GM21576 (cell line): ENCODE measurements around the gene LMBR1L.

ENCODE experiments used
- ATAC-seq: cut with Tn5 transposase; IDR thresholded peaks from one replicate; pipeline ENCODE4 v1.9.1; 2021; ENCODE audit warnings: mild to moderate bottlenecking, moderate library complexity; ENCODE audit not compliant: unreplicated experiment

LMBR1L gene

GRCh38 chr12:49054524-49054923 is 56.1 kb downstream of the LMBR1L start:
- ATAC-seq, result no peak

GRCh38 chr12:49054096-49054495 is 56.6 kb downstream of the LMBR1L start:
- ATAC-seq, result no peak

- no peak for ATAC-seq
Observed at GRCh38 chr12:49052451-49053208, 58.0 kb downstream of the LMBR1L start.

DNA sequence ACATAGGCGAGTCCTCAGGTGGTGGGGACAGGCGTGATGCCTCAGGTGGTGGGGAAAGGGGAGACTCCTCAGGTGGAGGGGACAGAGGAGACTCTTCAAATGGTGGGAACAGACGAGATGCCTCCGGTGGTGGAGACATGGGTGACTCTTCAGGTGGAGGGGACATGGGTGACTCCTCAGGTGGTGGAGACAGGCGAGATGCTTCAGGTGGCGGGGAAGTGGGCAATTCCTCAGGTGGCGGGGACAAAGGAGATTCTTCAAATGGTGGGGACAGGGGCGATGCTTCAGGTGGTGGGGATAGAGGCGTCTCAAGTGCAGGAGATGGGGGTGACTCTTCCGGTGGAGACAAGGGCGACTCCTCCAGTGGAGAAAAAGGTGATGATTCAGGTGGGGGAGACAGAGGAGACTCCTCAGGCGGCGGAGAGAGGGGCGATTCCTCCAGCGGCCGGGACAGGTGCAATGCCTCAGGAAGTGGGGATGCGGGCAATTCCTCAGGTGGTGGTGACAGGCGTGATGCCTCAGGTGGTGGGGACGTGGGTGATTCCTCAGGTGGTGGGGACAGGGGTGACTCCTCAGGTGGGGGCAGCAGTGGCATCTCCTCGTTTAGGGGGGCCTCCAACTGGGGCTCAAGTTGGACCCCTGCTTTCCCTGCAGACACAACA is 58.7 kb downstream of the LMBR1L start:
- ATAC-seq, result no peak

- ATAC-seq, result no peak
Observed at GRCh38 chr12:49051373-49051764, 59.3 kb downstream of the LMBR1L start.

DNA sequence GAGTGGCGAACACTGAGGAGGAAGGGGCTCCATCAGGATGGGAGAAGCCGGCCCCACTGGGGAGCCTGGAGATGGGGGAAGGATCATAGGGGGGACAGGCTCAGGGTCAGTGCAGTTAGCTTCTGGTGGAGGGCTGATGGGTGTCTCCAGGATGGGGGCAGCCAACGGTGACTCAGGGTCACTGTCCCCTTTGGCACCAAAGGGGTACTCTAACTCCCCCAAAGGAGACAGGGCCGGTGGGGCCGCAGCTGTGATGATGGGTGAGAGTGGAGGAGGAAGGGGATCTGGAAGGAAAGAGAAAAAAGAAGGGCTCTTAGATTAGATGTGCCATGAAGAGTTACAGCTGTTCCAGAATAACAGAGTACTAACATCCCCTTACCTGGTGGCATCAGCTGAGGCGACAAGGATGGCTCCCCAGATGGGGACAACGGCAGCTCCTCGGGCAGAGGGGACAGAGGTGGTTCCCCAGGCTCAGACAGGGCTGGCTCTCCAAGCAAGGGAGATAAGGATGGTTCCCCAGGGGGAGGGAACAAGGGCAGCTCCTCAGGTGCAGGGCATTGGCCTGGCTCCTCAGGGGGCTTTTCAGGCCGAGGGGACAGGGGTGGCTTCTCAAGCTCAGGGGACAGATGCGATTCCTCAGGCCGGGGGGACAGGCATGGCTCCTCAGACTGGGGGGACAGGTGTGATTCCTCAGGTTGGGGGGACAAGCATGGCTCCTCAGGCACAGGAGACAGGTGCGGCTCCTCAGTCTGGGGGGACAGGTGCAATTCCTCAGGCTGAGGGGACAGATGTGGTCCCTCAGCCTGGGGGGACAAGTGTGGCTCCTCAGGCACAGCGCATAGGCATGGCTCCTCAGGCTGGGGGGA is 59.9 kb downstream of the LMBR1L start:
- no peak for ATAC-seq

DNA sequence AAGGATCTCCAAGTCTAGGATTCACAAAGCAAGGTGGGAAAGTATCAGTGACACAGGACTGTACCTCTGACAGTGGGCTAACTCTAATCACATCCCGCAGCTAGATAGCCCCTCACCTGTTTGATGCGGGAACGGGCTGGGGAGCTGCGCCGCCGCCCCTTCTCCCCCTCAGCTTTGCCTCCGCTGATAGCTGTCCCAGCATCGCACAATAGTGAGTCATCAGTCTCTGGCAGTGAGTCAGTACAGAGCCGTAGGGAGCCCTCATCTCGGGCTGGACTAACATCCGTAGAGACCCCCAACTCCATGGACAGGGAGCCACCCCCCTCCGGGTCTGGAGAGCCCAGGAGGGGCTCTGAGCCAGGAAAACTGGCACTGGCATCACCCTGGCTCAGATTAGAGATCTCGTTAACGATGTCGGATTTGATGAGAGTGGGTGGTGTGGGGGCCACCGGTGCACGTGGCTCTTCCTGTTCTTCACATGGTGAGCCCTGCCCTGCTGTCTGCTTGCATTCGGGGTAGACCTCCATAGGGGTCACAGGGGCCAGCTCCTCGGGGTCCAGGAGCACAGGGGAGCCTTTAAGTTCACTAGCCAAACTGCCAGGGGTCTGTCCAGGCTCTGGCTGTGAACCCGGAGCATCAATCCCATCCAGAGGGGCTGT is 61.0 kb downstream of the LMBR1L start:
- ATAC-seq, result no peak

- no peak for ATAC-seq
Observed at GRCh38 chr12:49048953-49049352, 61.7 kb downstream of the LMBR1L start.
